HG03354 (cell line): ENCODE measurements around the gene LRCH2.

ENCODE experiments used
- ATAC-seq: cut with Tn5 transposase; IDR thresholded peaks from one replicate; pipeline ENCODE4 v1.9.1; 2021; ENCODE audit warnings: mild to moderate bottlenecking; ENCODE audit not compliant: unreplicated experiment, poor library complexity, severe bottlenecking

The LRCH2 gene

GRCh38 chrX:115089419-115089818 is 144.5 kb downstream of the LRCH2 start:
- ATAC-seq, result no peak

- ATAC-seq, result no peak
These were observed 165.0 kb downstream of the LRCH2 start for GRCh38 chrX:115068896-115069295.

- ATAC-seq, result no peak
These were observed 166.1 kb downstream of the LRCH2 start for GRCh38 chrX:115067812-115068211.

- no peak for ATAC-seq
These were observed 168.6 kb downstream of the LRCH2 start for GRCh38 chrX:115065304-115065703.
